ENCODE measurements around the gene TMC4.

Gene TMC4

GRCh38 chr19:54125713-54126112, 47.2 kb downstream of the TMC4 start:
- DNase-seq = no peak

GRCh38 chr19:54124393-54124792, 48.6 kb downstream of the TMC4 start:
- DNase-seq = no peak

- no peak for DNase-seq
Observed at GRCh38 chr19:54123682-54124081, 49.3 kb downstream of the TMC4 start.

DNA sequence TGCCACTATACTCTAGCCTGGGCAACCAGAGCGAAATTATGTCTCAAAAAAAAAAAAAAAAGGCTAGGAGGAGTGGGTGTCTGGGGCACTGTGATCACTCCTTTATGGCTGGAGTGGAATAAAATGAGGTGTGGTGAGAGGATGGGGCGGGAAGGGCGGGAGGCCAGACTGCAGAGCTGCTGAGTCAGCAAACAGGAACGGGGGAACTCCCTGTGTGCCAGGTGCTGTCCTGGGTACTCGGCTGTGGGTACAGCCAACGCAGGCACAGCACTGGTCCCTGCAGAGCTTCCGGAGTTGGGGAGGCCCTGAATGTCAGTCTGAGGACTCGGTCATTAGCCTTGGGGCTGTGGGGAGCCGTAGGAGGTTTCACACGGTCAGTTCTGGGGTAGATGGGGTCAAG, 51.7 kb downstream of the TMC4 start:
- DNase-seq = no peak

GRCh38 chr19:54115109-54116063, 57.6 kb downstream of the TMC4 start, which contains the start of the genes PRPF31 and TFPT:
PRPF31 (plus strand) TSS chr19:54115754; CDS start chr19:54118279, 2,525 bp downstream.
TFPT (minus strand) TSS chr19:54115657; CDS start chr19:54115269, 388 bp downstream.
- peak; percentile 99 for DNase-seq

GRCh38 chr19:54114340-54115108, 58.4 kb downstream of the TMC4 start:
- DNase-seq = no peak

Measured in NCI-H226 (cell line).